GM23248 (cell line): ENCODE results near the gene SMARCE1.

ENCODE experiments used
- EZH2 ChIP-seq: fragments of 200-600 bp; sonication (generic); IDR thresholded peaks from 2 replicates; pipeline ENCODE4 v1.6.1; 2018; ENCODE audit warnings: antibody characterized with exemption, mild to moderate bottlenecking; ENCODE audit not compliant: insufficient read depth, poor library complexity, severe bottlenecking
- EZH2phosphoT487 ChIP-seq: fragments of 200-600 bp; sonication (generic); IDR thresholded peaks from 2 replicates; pipeline ENCODE4 v1.6.1; 2018; ENCODE audit warnings: antibody characterized with exemption, moderate library complexity, mild to moderate bottlenecking, low read depth; ENCODE audit not compliant: insufficient read depth

- TF ChIP-seq EZH2 (no peak), EZH2phosphoT487 (no peak)
Measured at GRCh38 chr17:40651939-40652338, 4.3 kb upstream of the SMARCE1 start.
